KMS-11 (cell line): ENCODE results near the gene LMNTD2.

Experiments used
- H2AFZ ChIP-seq: fragments of 200-600 bp; sonication (generic); 2 replicates; pipeline ENCODE4 v1.6.1; 2016; ENCODE audit warnings: antibody characterized with exemption, mixed run types, low read depth
- H3K27ac ChIP-seq: fragments of 200-600 bp; sonication (generic); 2 replicates; pipeline ENCODE4 v1.6.1; 2016; ENCODE audit warnings: mild to moderate bottlenecking, mixed run types
- H3K27me3 ChIP-seq: fragments of 200-600 bp; sonication (generic); 2 replicates; pipeline ENCODE4 v1.6.1; 2017; ENCODE audit warnings: mild to moderate bottlenecking, low read depth, mixed run types, moderate library complexity; ENCODE audit not compliant: insufficient read depth
- H3K36me3 ChIP-seq: fragments of 200-600 bp; sonication (generic); 2 replicates; pipeline ENCODE4 v1.6.1; 2017; ENCODE audit warnings: mild to moderate bottlenecking, mixed run types; ENCODE audit not compliant: insufficient read depth
- H3K4me1 ChIP-seq: fragments of 200-600 bp; sonication (generic); 2 replicates; pipeline ENCODE4 v1.6.1; 2016; ENCODE audit warnings: mild to moderate bottlenecking, low read depth, mixed run types; ENCODE audit not compliant: poor library complexity, severe bottlenecking
- H3K4me2 ChIP-seq: fragments of 200-600 bp; sonication (generic); 2 replicates; pipeline ENCODE4 v1.7.0; 2016; ENCODE audit warnings: mild to moderate bottlenecking, mixed run types
- H3K4me3 ChIP-seq: fragments of 200-600 bp; sonication (generic); IDR thresholded peaks from 2 replicates; pipeline ENCODE4 v1.6.1; 2017; ENCODE audit warnings: low read depth, low read length, mixed read lengths; ENCODE audit not compliant: insufficient read depth
- H3K79me2 ChIP-seq: fragments of 200-600 bp; sonication (generic); 2 replicates; pipeline ENCODE4 v1.6.1; 2016; ENCODE audit warnings: low read depth, mixed run types; ENCODE audit not compliant: insufficient read depth
- H3K9ac ChIP-seq: fragments of 200-600 bp; sonication (generic); 2 replicates; pipeline ENCODE4 v1.6.1; 2016; ENCODE audit warnings: mild to moderate bottlenecking, mixed run types
- H4K20me1 ChIP-seq: fragments of 200-600 bp; sonication (generic); 2 replicates; pipeline ENCODE4 v1.6.1; 2016; ENCODE audit warnings: mild to moderate bottlenecking, mixed run types; ENCODE audit not compliant: insufficient read depth
- TF ChIP-seq, protein P1 (sequence below): fragments of 200-600 bp; sonication (generic); conservative IDR thresholded peaks from 2 replicates; pipeline ENCODE4 v1.6.1; 2017; ENCODE audit warnings: low read depth, mild to moderate bottlenecking, antibody characterized with exemption, low read length, moderate library complexity, mixed read lengths

LMNTD2 gene

DNA sequence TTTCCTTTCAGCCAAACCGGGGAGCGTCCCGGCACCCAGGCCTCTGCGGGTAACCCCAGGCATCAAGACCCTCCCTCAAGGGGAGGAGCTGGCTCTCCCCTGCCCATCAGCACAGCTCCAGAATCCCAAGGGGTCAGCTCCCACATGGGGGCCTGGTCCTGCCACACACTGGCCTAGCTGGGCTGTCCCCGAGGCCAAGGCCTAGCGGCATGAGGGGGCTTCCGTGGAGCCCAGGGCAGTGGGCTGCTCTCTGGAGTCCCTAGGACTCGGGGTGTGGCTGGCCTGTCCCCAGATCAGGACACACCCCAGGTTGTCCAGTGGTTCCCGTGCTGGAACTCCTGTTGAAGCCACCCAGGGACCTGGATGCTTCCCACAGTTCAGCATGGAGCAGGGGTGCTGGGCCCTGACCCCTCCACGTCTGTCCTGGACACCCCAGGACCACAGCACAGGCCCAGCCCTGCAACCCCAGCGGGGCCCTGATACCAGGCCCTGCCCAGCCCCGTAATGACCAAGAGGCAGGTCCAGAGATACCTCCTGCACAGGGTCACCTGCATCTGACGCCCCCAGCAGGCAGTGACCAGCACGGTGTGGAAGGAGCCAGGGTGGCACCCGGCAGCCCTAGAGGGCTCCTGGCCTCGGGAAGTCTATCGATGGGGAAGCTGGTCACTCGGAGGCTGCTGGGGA, 30.7 kb downstream of the LMNTD2 start:
- H3K36me3 ChIP-seq: no peaks in the 10 kb centered on the region

DNA sequence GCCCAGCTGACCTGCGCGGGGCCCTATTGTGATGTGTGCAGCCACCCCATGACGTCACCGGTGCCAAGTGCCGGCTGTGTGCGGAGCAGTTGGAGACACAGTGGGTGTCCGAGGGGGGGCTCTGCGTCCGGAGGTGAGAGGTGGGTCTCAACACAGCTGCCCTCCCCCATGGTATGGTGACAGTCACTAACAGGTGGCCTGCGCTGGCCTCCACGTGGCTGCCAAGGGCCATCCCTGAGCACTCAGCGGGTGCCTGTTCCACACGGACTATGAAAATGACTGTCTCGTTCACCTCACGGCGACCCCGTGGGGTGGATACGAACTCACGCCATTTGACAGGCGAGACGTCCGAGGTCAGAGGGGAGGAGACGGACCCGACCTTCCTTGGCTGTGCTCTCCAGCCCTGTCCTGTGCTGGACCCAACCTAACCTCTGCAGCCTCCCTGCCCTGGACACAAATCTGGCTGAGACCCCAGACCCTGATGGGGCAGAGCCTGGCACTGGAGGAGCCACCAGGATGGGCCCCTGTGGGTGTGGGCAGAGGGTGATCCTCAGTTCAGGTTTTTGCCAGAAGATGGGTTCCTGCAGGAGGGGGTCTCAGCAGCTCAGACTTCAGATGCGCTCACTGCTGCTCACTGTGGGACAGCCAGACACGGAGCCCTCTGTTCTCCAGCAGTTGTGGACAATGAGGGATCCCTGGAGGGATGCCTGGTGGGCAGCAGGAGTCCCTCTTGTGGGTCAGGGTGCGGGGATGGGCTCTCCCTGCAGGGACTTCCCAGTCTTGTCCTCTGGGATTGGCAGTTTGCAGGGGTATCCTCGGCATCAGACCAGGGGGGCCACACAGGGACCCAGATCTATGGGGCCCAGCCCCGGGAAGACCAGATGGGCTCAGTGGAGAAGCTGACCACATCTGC, 31.5 kb downstream of the LMNTD2 start:
- H3K27ac ChIP-seq: no peak overlapping the region

More for the DNA sequence above, 30.7 kb downstream of the LMNTD2 start:
- H2AFZ ChIP-seq: no peak overlapping the region
- no peak overlapping the region for H3K4me2 ChIP-seq
- no peak overlapping the region for H3K9ac ChIP-seq
- no peaks in the 10 kb centered on the region for H4K20me1 ChIP-seq
- H3K4me3 ChIP-seq: no peak overlapping the region
- peaks cover 10% of the 10 kb centered on the region for H3K4me1 ChIP-seq
- no peaks in the 10 kb centered on the region for H3K27me3 ChIP-seq
- TF ChIP-seq, protein P1, sequence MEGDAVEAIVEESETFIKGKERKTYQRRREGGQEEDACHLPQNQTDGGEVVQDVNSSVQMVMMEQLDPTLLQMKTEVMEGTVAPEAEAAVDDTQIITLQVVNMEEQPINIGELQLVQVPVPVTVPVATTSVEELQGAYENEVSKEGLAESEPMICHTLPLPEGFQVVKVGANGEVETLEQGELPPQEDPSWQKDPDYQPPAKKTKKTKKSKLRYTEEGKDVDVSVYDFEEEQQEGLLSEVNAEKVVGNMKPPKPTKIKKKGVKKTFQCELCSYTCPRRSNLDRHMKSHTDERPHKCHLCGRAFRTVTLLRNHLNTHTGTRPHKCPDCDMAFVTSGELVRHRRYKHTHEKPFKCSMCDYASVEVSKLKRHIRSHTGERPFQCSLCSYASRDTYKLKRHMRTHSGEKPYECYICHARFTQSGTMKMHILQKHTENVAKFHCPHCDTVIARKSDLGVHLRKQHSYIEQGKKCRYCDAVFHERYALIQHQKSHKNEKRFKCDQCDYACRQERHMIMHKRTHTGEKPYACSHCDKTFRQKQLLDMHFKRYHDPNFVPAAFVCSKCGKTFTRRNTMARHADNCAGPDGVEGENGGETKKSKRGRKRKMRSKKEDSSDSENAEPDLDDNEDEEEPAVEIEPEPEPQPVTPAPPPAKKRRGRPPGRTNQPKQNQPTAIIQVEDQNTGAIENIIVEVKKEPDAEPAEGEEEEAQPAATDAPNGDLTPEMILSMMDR: no peak
- no peak overlapping the region for H3K27ac ChIP-seq
- peaks cover 4% of the 10 kb centered on the region; the same call in 1 of the 2 replicates for H3K79me2 ChIP-seq

DNA sequence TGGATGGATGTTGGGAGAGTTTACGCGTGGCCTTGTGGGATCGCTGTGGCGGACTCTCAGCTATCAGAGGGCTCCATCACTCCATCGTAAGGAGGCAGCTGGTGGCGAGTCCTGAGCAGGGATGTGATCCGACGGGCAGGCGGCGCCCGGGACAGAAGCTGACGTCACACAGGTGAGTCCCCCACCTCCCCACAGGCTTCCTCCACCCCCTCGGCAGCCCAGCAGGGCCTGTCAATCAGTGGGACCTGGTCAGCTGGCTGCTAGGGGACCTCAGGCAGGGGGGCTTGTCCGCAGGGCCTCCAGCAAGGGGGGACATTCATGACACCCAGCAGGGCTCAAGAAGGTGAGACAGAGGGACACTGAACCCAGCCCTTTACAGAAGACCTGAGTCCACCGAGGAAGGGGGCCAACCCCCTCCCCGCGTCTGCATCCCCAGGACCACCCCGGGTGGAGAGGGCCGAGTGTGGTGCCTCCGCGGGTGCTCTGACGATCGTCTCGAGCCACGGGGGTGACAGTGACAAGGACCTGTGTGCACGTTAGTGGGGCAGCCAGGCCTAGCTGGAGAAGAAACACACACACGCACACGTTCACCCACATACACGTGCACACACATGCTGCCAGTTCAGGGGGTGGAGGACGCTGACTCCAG, 32.2 kb downstream of the LMNTD2 start:
- Histone ChIP-seq H4K20me1 (no peaks in the 10 kb centered on the region), H3K4me2 (no peak overlapping the region), H3K36me3 (no peaks in the 10 kb centered on the region), H3K4me1 (no peaks in the 10 kb centered on the region), H3K27me3 (no peaks in the 10 kb centered on the region), H3K9ac (no peak overlapping the region), H2AFZ (no peak overlapping the region), H3K27ac (no peak overlapping the region), H3K4me3 (no peak overlapping the region), H3K79me2 (no peaks in the 10 kb centered on the region; the same call in 1 of the 2 replicates)
- TF ChIP-seq, protein P1: no peak

More for the DNA sequence above, 31.5 kb downstream of the LMNTD2 start:
- Histone ChIP-seq H4K20me1 (no peaks in the 10 kb centered on the region), H2AFZ (no peak overlapping the region), H3K4me2 (no peak overlapping the region), H3K27me3 (no peaks in the 10 kb centered on the region), H3K4me3 (no peak overlapping the region), H3K36me3 (no peaks in the 10 kb centered on the region), H3K9ac (no peak overlapping the region), H3K4me1 (peaks cover 7% of the 10 kb centered on the region), H3K79me2 (peaks cover 1% of the 10 kb centered on the region; the same call in 1 of the 2 replicates)
- TF ChIP-seq, protein P1: no peak

DNA sequence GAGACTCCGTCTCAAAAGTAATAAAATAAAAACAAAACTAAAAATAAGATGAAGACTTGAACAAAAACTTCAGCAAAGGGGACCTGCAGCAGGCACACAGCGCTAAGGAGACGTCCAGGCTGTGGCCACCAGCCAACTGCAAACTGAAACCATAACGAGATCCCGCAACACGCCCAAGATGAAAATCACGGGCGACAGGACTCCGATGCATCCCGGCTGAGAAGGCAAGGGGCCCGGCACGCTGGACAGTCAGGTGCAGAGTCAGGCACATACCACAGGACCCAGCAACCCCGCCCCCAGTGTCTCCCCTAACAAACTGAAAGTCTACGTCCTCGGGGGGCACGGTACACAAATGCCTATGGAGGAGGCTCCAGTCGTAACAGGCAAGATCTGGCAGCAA, 34.3 kb downstream of the LMNTD2 start:
- H3K4me1 ChIP-seq: no peaks in the 10 kb centered on the region
- no peak overlapping the region for H3K27ac ChIP-seq
- no peaks in the 10 kb centered on the region for H3K27me3 ChIP-seq
- no peaks in the 10 kb centered on the region for H4K20me1 ChIP-seq
- no peak overlapping the region for H3K9ac ChIP-seq
- TF ChIP-seq, protein P1: no peak
- H3K36me3 ChIP-seq: no peaks in the 10 kb centered on the region
- no peak overlapping the region for H3K4me3 ChIP-seq
- no peaks in the 10 kb centered on the region for H3K79me2 ChIP-seq
- H3K4me2 ChIP-seq: no peak overlapping the region
- no peak overlapping the region for H2AFZ ChIP-seq
